NCI-H82 treated with DMSO at 0.1 percent for 48 hours (cell line): Measurements from ENCODE around the gene SLC35G6.
"Not testable (repeated sequence)": the region's sequence is repeated elsewhere in the genome, so short reads cannot be mapped to it uniquely, and the experiment has no call there.

Source experiments
- DNase-seq: peaks from one replicate; lab custom pipeline; 2025; ENCODE audit not compliant: unreplicated experiment; lab: John Stamatoyannopoulos, UW

Gene SLC35G6

GRCh38 chr17:7460850-7461660, 20.2 kb upstream of the SLC35G6 start:
- DNase-seq: no peak

GRCh38 chr17:7462474-7463371, 18.5 kb upstream of the SLC35G6 start:
- DNase-seq: no peak

DNA sequence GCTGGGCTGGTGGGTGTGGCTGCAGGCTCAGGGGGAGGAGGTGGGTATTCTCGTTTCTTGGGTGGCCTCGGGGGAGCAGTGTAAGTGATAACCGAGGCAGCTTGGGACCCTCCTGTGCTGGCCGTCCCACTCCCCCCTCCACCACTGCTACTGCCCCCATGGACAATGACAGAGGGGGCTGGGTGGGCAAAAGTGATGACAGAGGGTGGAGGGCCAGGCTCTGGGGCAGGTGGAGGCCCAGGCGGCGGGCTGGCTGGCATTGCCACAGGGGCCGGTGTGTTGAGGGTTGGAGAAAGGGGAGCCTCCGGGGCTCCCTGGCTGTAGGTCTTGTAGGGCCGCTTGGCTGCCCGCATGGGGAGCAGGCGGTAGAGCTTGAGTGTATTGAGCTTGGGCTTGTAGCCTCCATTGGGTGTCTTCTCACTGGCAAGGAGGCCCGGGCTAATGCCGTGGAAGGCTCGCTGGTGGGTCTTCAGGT, 17.8 kb upstream of the SLC35G6 start:
- DNase-seq: no peak

- no peak for DNase-seq
Measured at GRCh38 chr17:7464081-7464480, 17.2 kb upstream of the SLC35G6 start.

- DNase-seq: no peak
Measured at GRCh38 chr17:7465597-7466275, 15.5 kb upstream of the SLC35G6 start.

GRCh38 chr17:7466318-7466638, 15.0 kb upstream of the SLC35G6 start:
- DNase-seq: no peak

GRCh38 chr17:7466639-7467341, 14.5 kb upstream of the SLC35G6 start:
- no peak for DNase-seq

GRCh38 chr17:7467498-7467897, 13.7 kb upstream of the SLC35G6 start:
- DNase-seq: no peak

- no peak for DNase-seq
Measured at GRCh38 chr17:7468290-7468689, 13.0 kb upstream of the SLC35G6 start.

GRCh38 chr17:7468804-7469389, 12.3 kb upstream of the SLC35G6 start:
- DNase-seq: no peak

DNA sequence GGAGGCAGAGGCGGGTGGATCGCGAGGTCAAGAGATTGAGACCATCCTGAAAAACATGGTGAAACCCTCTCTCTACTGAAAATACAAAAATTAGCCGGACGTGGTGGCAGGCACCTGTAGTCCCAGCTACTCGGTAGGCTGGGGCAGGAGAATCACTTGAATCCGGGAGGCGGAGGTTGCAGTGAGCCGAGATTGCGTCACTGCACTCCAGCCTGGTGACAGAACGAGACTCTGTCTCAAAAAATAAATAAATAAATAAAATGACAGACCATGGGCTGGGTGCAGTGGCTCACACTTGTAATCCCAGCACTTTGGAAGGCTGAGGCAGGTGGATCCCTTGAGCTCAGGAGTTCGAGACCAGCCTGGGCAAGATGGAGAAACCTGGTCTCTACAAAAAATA, 11.4 kb upstream of the SLC35G6 start:
- DNase-seq: not testable (repeated sequence)

DNA sequence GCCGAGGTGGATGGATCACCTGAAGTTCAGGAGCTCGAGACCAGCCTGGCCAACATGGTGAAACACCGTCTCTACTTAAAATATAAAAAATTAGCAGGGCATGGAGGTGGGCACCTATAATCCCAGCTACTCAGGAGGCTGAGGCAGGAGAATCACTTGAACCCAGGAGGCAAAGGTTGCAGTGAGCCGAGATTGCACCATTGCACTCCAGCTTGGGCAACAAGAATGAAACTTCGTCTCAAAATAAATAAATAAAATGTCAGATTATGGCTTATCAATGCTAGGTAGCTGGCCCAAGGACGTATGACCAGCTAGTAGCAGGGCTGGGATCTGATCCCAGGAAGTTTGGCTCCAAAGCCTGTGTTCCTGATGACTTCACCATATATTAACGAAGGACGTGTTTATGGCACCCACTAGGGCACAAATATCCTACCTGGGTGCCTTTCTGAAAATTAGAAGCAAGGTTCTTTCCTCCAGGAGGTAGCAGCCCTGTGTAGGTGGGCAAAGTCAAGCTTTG, 10.7 kb upstream of the SLC35G6 start:
- DNase-seq: not testable (repeated sequence)

- DNase-seq: no peak
Measured at GRCh38 chr17:7471729-7472128, 9.5 kb upstream of the SLC35G6 start.

DNA sequence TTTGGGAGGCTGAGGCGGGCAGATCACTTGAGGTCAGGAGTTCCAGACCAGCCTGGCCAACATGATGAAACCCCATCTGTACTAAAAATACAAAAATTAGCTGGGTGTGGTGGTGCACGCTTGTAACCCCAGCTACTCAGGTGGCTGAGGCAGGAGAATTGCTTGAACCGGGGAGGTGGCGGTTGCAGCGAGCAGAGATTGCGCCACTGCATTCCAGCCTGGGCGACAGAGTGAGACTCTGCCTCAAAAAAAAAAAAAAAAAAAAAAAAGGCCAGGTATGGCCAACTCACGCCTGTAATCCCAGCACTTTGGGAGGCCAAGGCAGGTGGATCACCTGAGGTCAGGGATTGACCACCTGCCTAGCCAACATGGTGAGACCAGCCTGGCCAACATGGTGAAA, 6.5 kb upstream of the SLC35G6 start:
- DNase-seq: not testable (repeated sequence)

DNA sequence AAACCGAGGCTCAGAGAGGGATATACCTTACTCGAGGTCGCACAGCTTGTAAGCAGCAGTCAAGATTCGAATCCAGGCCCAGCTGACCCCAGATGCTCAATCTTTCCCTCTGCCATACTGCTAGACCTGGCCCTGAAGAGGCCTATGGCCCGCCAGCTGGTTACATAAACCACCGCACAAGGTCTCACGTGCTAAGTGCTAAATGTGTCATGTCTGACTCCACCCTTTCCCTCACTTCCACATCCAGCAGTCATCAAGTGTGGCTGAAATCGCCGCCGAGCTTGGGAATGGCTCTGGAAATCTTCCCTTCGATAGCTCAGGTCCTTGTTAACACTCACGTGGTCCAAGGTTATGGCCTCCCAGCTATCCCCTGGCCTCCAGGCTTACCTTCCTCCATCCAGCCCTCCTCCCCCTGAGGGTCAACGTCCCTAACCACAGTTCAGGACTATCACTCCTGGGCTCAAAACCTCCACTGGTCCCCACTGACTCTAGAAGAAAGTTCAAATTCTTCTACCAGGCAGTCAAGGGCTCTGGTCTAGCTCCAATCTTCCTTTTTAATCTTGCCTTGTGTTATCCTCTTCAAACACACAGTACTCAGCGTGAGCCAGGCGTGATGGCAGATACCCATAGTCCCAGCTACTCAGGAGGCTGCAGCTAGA, 5.4 kb upstream of the SLC35G6 start:
- DNase-seq: no peak

GRCh38 chr17:7476494-7476893, 4.8 kb upstream of the SLC35G6 start:
- DNase-seq: no peak

DNA sequence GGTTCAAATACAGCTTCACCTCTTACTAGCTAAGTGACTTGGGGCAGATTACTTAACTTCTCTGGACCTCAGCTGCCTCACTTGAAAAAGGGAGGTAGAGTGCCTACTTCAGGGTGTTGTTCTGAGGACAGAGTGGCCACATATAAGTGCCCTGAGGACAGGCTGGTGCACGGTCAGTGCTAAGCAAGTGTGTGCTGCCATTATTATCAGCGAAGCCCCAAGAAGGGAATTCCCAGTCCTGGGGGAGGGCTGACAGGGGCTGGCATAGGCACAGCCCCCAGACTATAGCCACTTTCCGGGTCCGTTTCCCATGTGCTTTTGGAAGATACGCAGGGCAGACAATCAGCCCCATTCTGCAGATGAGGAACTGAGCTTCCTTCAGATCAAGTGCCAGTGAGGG, 4.3 kb upstream of the SLC35G6 start:
- DNase-seq: no peak

- DNase-seq: peak; percentile 79
Measured at GRCh38 chr17:7477392-7478275, 3.6 kb upstream of the SLC35G6 start.
